Dermis blood vessel endothelial cell (primary cell): ENCODE data around the gene ADAMTS14. TPM values are rescaled to one million over a fixed set of nuclear protein-coding genes. Genes with fewer than 3 reads are reported as not detected.
A peak's percentile ranks its signal among the peaks of the same experiment; 100 is the strongest.

Experiments used
- DNase-seq: peaks from one replicate; pipeline ENCODE4 v3.0.0; 2010
- total RNA-seq: library from RNA; depleted of rRNA; stranded (reverse); fragments of >200 nt; gene quantifications from 2 replicates; pipeline ENCODE4 v1.2.3, GENCODE V29; 2014

ADAMTS14 gene
- total RNA-seq, 1 donor from 2014 or later = under 0.01 TPM

GRCh38 chr10:70693619-70694335 is 21.5 kb downstream of the ADAMTS14 start:
- DNase-seq = no peak

- DNase-seq = no peak
Measured at GRCh38 chr10:70694418-70695141, 22.3 kb downstream of the ADAMTS14 start.

- no peak for DNase-seq
Measured at GRCh38 chr10:70695241-70696030, 23.1 kb downstream of the ADAMTS14 start.

- DNase-seq = peak; percentile 22
Measured at GRCh38 chr10:70698211-70698610, 25.9 kb downstream of the ADAMTS14 start.

- DNase-seq = no peak
Measured at GRCh38 chr10:70699063-70699658, 26.9 kb downstream of the ADAMTS14 start.

- DNase-seq = no peak
Measured at GRCh38 chr10:70699659-70700174, 27.4 kb downstream of the ADAMTS14 start.

GRCh38 chr10:70702190-70702763 is 30.0 kb downstream of the ADAMTS14 start:
- no peak for DNase-seq

- no peak for DNase-seq
Measured at GRCh38 chr10:70704211-70704610, 31.9 kb downstream of the ADAMTS14 start.

GRCh38 chr10:70705121-70705861 is 33.0 kb downstream of the ADAMTS14 start:
- no peak for DNase-seq

- no peak for DNase-seq
Measured at GRCh38 chr10:70711177-70711576, 38.9 kb downstream of the ADAMTS14 start.

GRCh38 chr10:70711911-70712310 is 39.6 kb downstream of the ADAMTS14 start:
- no peak for DNase-seq

GRCh38 chr10:70714245-70714644 is 41.9 kb downstream of the ADAMTS14 start:
- DNase-seq = no peak

- DNase-seq = no peak
Measured at GRCh38 chr10:70714951-70715350, 42.6 kb downstream of the ADAMTS14 start.

GRCh38 chr10:70715853-70716795 is 43.8 kb downstream of the ADAMTS14 start:
- peak; percentile 23 for DNase-seq

GRCh38 chr10:70722820-70723424 is 50.6 kb downstream of the ADAMTS14 start:
- peak; percentile 8 for DNase-seq

- no peak for DNase-seq
Measured at GRCh38 chr10:70723771-70724170, 51.5 kb downstream of the ADAMTS14 start.

GRCh38 chr10:70726909-70727495 is 54.7 kb downstream of the ADAMTS14 start:
- no peak for DNase-seq

- DNase-seq = no peak
Measured at GRCh38 chr10:70728328-70728727, 56.0 kb downstream of the ADAMTS14 start.

GRCh38 chr10:70729763-70730357 is 57.6 kb downstream of the ADAMTS14 start:
- no peak for DNase-seq
